Dendritic cell treated with granulocyte-macrophage colony-stimulating factor and Interleukin-4, amounts not matched to agents 40 ng/mL and 50 ng/mL, for 4 days (primary cell): ENCODE results near the gene IDH3G.

Experiments
- H3K27ac Mint-ChIP-seq: one replicate; pipeline ENCODE4 v1.8.0; 2022; ENCODE audit warnings: mild to moderate bottlenecking, mixed read lengths
- H3K27me3 Mint-ChIP-seq: one replicate; pipeline ENCODE4 v1.8.0; 2022; ENCODE audit warnings: mild to moderate bottlenecking, mixed read lengths
- H3K36me3 Mint-ChIP-seq: one replicate; pipeline ENCODE4 v1.8.0; 2022; ENCODE audit warnings: low read depth, mixed read lengths
- H3K4me1 Mint-ChIP-seq: one replicate; pipeline ENCODE4 v1.8.0; 2022; ENCODE audit warnings: low read depth, mixed read lengths
- H3K4me3 Mint-ChIP-seq: one replicate; pipeline ENCODE4 v1.8.0; 2022; ENCODE audit warnings: mild to moderate bottlenecking, moderate library complexity, mixed read lengths
- H3K9me3 Mint-ChIP-seq: one replicate; pipeline ENCODE4 v1.8.0; 2022; ENCODE audit warnings: mixed read lengths
- intact Hi-C: fragments of 100-400 bp; cut with micrococcal nuclease; formaldehyde crosslinking; loops from one replicate; pipeline ENCODE4 v1.15.0; 2022

IDH3G gene

GRCh38 chrX:153794018-153794896, at the start of gene IDH3G, which contains the start of gene SSR4:
Gene IDH3G (minus strand): TSS chrX:153794375. CDS start chrX:153794326, 49 bp downstream.
Gene SSR4 (plus strand): TSS chrX:153794668. CDS start chrX:153794688, 20 bp downstream.
- Mint-ChIP-seq H3K9me3 (no peaks in the 10 kb centered on the region), H3K4me3 (peak within 1 kb of the TSS; percentile 93)

GRCh38 chrX:153836921-153837320, 42.7 kb upstream of the IDH3G start:
- Mint-ChIP-seq H3K36me3 (no peaks in the 10 kb centered on the region), H3K27ac (no peak overlapping the region), H3K4me1 (no peaks in the 10 kb centered on the region), H3K9me3 (no peaks in the 10 kb centered on the region), H3K4me3 (no peak overlapping the region), H3K27me3 (peaks cover 56% of the 10 kb centered on the region)
- intact Hi-C loops = no loop called here

More at GRCh38 chrX:153794018-153794896, at the start of gene IDH3G, which contains the start of gene SSR4:
- H3K27ac Mint-ChIP-seq = peak within 1 kb of the TSS; percentile 89
- H3K36me3 Mint-ChIP-seq = peaks cover 83% of the 10 kb centered on the region
- no peaks in the 10 kb centered on the region for H3K27me3 Mint-ChIP-seq
- intact Hi-C loops = loop anchor here (1.0 kb wide), 1 partner anchor 131 kb away; no protein-coding TSS in a partner anchor
- peaks cover 27% of the 10 kb centered on the region for H3K4me1 Mint-ChIP-seq

DNA sequence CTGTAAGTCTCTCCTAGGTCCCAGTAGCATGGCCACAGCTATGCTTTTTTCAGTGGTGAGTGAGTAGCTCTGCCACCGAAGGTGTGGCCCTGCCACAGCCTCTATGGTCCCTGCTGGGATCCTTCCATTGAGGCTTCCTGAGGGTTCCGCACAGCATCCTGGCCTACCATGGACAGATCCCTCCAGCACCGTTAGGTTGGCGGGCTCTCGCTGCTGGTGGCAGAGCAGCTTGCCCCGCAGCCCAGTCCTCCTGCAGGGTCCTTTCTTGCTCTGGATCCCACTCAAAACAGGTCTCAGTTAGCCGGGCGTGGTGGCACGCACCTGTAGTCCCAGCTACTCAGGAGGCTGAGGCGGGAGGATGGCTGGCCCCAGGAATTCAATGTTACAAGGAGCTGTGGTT, 38.6 kb upstream of the IDH3G start:
- Mint-ChIP-seq H3K27me3 (peaks cover 63% of the 10 kb centered on the region), H3K4me1 (peaks cover 4% of the 10 kb centered on the region), H3K27ac (no peak overlapping the region), H3K9me3 (no peaks in the 10 kb centered on the region), H3K4me3 (no peak overlapping the region), H3K36me3 (no peaks in the 10 kb centered on the region)
- intact Hi-C loops = no loop called here

DNA sequence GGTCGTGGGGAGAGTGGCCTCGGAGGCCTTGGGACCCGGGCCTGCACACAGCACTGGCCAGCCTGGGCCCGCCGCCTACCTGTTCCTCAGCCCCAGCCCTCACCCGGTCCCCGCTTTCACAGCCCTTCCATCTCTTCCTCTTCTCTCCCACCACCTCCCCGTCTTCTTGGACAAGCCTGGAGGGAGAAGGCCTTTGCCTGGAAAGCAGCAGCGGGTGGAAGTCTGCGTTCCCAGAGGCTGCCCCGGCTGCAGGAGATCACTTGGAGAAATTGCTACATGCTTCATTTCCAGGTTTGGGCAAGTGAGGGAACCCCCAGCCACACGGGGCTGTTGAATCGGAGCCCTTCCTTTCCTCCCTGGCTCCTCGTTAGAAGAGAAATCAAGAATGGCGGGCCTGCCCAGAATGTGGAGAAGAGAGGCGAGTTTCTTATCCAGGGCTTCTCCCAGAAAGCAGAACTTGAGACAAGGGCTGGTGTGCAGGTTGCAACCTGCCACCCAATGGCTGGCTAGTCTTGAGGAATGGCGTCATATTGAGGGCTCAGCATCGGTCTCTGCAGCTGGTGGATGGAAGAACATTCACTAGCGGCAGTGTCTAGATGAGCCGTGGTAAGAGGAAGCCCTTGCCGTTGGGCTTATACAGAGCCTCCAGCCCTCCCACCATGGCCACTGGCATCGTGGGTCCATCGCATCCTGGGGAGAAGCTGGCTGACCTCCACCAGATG, 37.4 kb upstream of the IDH3G start:
- no peak overlapping the region for H3K27ac Mint-ChIP-seq
- intact Hi-C loops = no loop called here
- H3K36me3 Mint-ChIP-seq = no peaks in the 10 kb centered on the region
- no peaks in the 10 kb centered on the region for H3K9me3 Mint-ChIP-seq
- peaks cover 4% of the 10 kb centered on the region for H3K4me1 Mint-ChIP-seq
- H3K4me3 Mint-ChIP-seq = no peak overlapping the region
- peaks cover 72% of the 10 kb centered on the region for H3K27me3 Mint-ChIP-seq

DNA sequence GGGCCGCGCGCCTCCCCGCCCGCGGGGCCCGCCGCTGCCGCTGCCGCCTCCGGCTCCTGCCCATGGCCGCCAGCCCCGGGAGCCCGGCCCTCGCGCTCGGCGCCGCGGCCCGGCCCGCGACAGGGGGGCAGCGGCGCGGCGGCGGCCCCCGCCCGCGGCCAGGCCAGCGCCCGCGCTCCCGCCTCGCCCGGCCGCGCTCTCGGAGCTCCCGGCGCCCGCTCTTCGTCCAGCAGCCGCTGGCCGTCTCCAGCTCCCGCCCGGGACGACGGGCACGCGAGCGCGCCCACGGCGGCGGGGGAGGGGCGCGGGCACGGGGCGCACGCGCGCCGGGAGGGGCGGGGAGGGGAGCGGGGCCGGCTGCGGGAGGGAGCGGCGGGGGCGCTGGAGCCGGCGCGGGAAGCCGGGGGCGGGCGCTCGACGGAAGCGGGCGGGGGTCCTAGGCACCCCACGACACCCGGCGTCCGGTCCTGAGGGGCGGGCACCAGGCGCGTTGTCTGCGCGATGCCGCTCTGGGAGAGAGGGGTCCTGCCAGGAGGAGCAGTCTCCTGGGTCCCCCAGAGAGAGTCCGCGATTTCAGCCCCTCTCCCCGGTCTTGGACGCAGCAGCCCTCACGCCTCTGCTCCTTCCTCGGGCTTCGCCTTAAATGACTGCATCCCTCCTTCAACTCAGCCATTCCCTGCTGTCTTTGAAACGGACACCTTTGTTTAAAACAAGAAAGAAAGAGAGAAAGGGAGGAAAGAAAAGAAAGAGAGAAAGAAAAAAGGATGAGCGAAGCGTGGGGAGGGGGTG, 36.7 kb upstream of the IDH3G start:
- intact Hi-C loops = no loop called here
- no peaks in the 10 kb centered on the region for H3K36me3 Mint-ChIP-seq

DNA sequence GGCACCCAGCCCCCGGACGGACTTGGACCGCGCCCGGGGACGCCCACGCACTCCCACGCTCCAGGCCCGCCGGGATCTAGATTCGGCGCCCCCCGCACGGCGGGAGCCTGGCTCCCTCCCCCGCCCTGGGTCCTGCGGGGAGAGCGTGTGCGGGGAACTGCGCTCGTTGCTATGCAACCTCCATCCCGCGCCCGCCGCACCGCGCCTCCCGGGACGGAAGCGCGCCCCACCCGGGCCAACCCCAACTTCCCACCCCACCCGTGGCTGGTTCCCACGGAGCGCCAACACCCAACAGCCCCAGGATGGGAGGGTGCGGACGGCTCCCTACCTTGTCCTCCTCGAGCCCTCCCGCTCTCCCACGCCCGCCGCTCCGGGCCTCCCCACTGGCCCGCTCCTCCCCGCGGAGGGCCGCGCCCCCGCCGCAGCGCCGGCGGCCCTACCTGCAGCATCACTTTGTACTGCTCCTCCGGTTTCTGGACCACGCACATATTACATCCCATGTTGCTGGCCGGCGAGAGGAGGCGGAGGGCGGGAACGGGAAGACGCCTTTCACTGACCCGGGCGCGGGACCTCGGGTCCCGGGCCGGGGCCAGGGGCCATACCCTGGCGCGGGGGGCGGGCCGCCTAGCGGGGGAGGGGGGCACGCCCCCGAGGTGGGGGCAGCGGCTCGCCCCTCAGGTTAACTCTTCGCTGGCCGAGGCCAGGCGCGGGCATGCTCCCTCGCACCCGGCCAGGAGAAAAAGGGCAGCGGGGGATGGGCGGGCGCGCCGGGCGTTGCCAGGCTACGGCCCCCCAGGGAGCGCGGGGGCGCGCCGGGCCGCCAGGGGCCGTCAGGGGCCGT, 35.8 kb upstream of the IDH3G start, which contains the start of gene PDZD4:
Gene PDZD4, minus strand, starts transcription at position 746 of the 841 bp plus-strand sequence. Its CDS starts 246 bp downstream, at position 500.
- intact Hi-C loops = no loop called here
- Mint-ChIP-seq H3K36me3 (no peaks in the 10 kb centered on the region), H3K27me3 (peaks cover 75% of the 10 kb centered on the region), H3K4me1 (peaks cover 4% of the 10 kb centered on the region), H3K27ac (no peak within 1 kb of the TSS), H3K9me3 (no peaks in the 10 kb centered on the region), H3K4me3 (peak within 1 kb of the TSS; percentile 20)

More for the DNA sequence above, 36.7 kb upstream of the IDH3G start:
- peaks cover 4% of the 10 kb centered on the region for H3K4me1 Mint-ChIP-seq
- H3K27me3 Mint-ChIP-seq = peaks cover 73% of the 10 kb centered on the region
- no peaks in the 10 kb centered on the region for H3K9me3 Mint-ChIP-seq
- H3K4me3 Mint-ChIP-seq = no peak overlapping the region
- no peak overlapping the region for H3K27ac Mint-ChIP-seq

DNA sequence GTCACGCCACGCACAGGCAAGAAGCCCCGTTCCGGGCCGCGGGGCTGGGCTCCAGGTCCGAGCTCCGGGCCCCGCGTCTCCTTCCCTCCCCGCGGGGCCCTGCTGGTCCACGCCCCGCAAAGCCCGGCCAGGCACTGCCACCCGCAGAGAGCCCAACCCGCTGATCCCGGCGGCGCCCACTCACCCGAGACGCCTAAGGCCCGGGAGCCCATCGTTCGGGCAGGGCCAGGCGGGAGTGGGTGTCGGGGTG, 35.3 kb upstream of the IDH3G start:
- H3K4me1 Mint-ChIP-seq = peaks cover 4% of the 10 kb centered on the region
- intact Hi-C loops = no loop called here
- no peak overlapping the region for H3K4me3 Mint-ChIP-seq
- no peaks in the 10 kb centered on the region for H3K36me3 Mint-ChIP-seq
- H3K27ac Mint-ChIP-seq = no peak overlapping the region
- peaks cover 78% of the 10 kb centered on the region for H3K27me3 Mint-ChIP-seq
- no peaks in the 10 kb centered on the region for H3K9me3 Mint-ChIP-seq

- no peak overlapping the region for H3K4me3 Mint-ChIP-seq
- intact Hi-C loops = no loop called here
- H3K9me3 Mint-ChIP-seq = no peaks in the 10 kb centered on the region
- H3K36me3 Mint-ChIP-seq = no peaks in the 10 kb centered on the region
- H3K27ac Mint-ChIP-seq = no peak overlapping the region
- peaks cover 4% of the 10 kb centered on the region for H3K4me1 Mint-ChIP-seq
- H3K27me3 Mint-ChIP-seq = peaks cover 80% of the 10 kb centered on the region
Measured at GRCh38 chrX:153828723-153829548, 34.8 kb upstream of the IDH3G start.

- Mint-ChIP-seq H3K4me3 (no peak overlapping the region), H3K27ac (no peak overlapping the region), H3K4me1 (peaks cover 4% of the 10 kb centered on the region), H3K27me3 (peaks cover 81% of the 10 kb centered on the region), H3K9me3 (no peaks in the 10 kb centered on the region), H3K36me3 (no peaks in the 10 kb centered on the region)
- intact Hi-C loops = no loop called here
Measured at GRCh38 chrX:153828308-153828707, 34.1 kb upstream of the IDH3G start.

- Mint-ChIP-seq H3K4me3 (no peak overlapping the region), H3K27me3 (peaks cover 77% of the 10 kb centered on the region), H3K9me3 (no peaks in the 10 kb centered on the region), H3K4me1 (peaks cover 4% of the 10 kb centered on the region), H3K36me3 (no peaks in the 10 kb centered on the region), H3K27ac (no peak overlapping the region)
- intact Hi-C loops = no loop called here
Measured at GRCh38 chrX:153827903-153828302, 33.7 kb upstream of the IDH3G start.

DNA sequence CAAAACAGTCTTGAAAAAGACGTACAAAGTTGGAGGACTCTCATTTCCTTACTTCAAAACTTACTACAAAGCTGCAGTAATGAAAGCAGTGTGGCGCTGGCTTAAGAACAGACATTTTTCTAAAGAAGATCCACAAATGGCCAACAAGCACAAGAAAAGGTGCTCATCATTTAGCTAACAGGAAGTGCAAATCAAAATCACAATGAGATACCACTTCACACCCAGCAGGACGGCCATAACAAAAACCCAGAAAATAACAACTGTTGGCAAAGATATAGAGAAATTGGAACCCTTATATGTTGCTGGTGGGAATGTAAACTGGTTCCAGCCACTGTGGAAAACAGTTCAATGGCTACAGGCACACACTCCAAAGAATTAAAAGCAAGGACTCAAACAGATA, 32.8 kb upstream of the IDH3G start:
- H3K9me3 Mint-ChIP-seq = no peaks in the 10 kb centered on the region
- H3K27me3 Mint-ChIP-seq = peaks cover 76% of the 10 kb centered on the region
- intact Hi-C loops = no loop called here
- peaks cover 4% of the 10 kb centered on the region for H3K4me1 Mint-ChIP-seq
- H3K36me3 Mint-ChIP-seq = no peaks in the 10 kb centered on the region
- H3K4me3 Mint-ChIP-seq = no peak overlapping the region
- no peak overlapping the region for H3K27ac Mint-ChIP-seq

- no peak overlapping the region for H3K4me3 Mint-ChIP-seq
- peaks cover 83% of the 10 kb centered on the region for H3K27me3 Mint-ChIP-seq
- H3K9me3 Mint-ChIP-seq = no peaks in the 10 kb centered on the region
Measured at GRCh38 chrX:153825042-153825441, 30.9 kb upstream of the IDH3G start.

More at GRCh38 chrX:153825042-153825441, 30.9 kb upstream of the IDH3G start:
- intact Hi-C loops = no loop called here
- Mint-ChIP-seq H3K27ac (no peak overlapping the region), H3K36me3 (no peaks in the 10 kb centered on the region), H3K4me1 (peaks cover 4% of the 10 kb centered on the region)
